Upper lobe of right lung (tissue), 1 donor: Measurements from ENCODE around the gene SIVA1. TPM values are rescaled to one million over a fixed set of nuclear protein-coding genes. Genes with fewer than 3 reads are reported as not detected.

Experiments
- ATAC-seq: fragments of 200-7000 bp; cut with Tn5 transposase; one replicate; pipeline ENCODE4 v1.9.1; 2020; ENCODE audit warnings: mild to moderate bottlenecking, moderate library complexity
- DNase-seq: peaks from one replicate; pipeline ENCODE4 v3.0.0-alpha.2; 2020
- H3K27ac ChIP-seq: fragments of 200-600 bp; one replicate; pipeline ENCODE4 v1.8.0; 2022
- H3K27me3 ChIP-seq: fragments of 200-600 bp; one replicate; pipeline ENCODE4 v1.8.0; 2022; ENCODE audit warnings: mild to moderate bottlenecking
- H3K36me3 ChIP-seq: fragments of 200-600 bp; one replicate; pipeline ENCODE4 v1.8.0; 2022
- H3K4me1 ChIP-seq: fragments of 200-600 bp; one replicate; pipeline ENCODE4 v1.8.0; 2022
- H3K4me3 ChIP-seq: fragments of 200-600 bp; one replicate; pipeline ENCODE4 v1.8.0; 2022; ENCODE audit warnings: mild to moderate bottlenecking
- H3K9me3 ChIP-seq: fragments of 200-600 bp; one replicate; pipeline ENCODE4 v1.8.0; 2022
- CTCF ChIP-seq: fragments of 200-600 bp; IDR thresholded peaks from one replicate; pipeline ENCODE4 v1.8.0; 2022; ENCODE audit warnings: antibody characterized with exemption
- intact Hi-C: fragments of 100-400 bp; cut with DNase I; formaldehyde crosslinking; loops from one replicate; pipeline ENCODE4 v1.11.0; 2022
- total RNA-seq: library from RNA; stranded (reverse); fragmentation: NEBNext Ultra II Directional; extraction: Animal tissue kit (Norgen Biotek cat#: 25700); gene quantifications from one replicate; pipeline ENCODE4 v1.2.1, GENCODE V29; 2021
- donor health status: DM: no; HTN: yes; CAD: no; lungs with severe emphysema.

SIVA1 gene
- total RNA-seq, 1 donor from 2014 or later: 66.1 TPM

GRCh38 chr14:104775073-104775489 lies 22.1 kb downstream of the SIVA1 start:
- H3K4me1 ChIP-seq: no peaks in the 10 kb centered on the region
- H3K27me3 ChIP-seq: no peaks in the 10 kb centered on the region
- no peak overlapping the region for H3K4me3 ChIP-seq
- DNase-seq (no peak), ATAC-seq (no peak)
- H3K36me3 ChIP-seq: peaks cover 65% of the 10 kb centered on the region
- intact Hi-C loops: no loop called here
- TF ChIP-seq CTCF: no peak
- no peak overlapping the region for H3K27ac ChIP-seq
- H3K9me3 ChIP-seq: no peaks in the 10 kb centered on the region

GRCh38 chr14:104776481-104776880 lies 23.5 kb downstream of the SIVA1 start:
- DNase-seq (no peak), ATAC-seq (no peak)
- H3K9me3 ChIP-seq: no peaks in the 10 kb centered on the region
- no peak overlapping the region for H3K27ac ChIP-seq
- no peak for TF ChIP-seq CTCF
- intact Hi-C loops: no loop called here
- H3K36me3 ChIP-seq: peaks cover 63% of the 10 kb centered on the region
- H3K4me1 ChIP-seq: no peaks in the 10 kb centered on the region
- no peaks in the 10 kb centered on the region for H3K27me3 ChIP-seq
- H3K4me3 ChIP-seq: no peak overlapping the region

GRCh38 chr14:104776961-104777807 lies 24.2 kb downstream of the SIVA1 start:
- no peak for TF ChIP-seq CTCF
- Histone ChIP-seq H3K4me1 (no peaks in the 10 kb centered on the region), H3K9me3 (no peaks in the 10 kb centered on the region), H3K4me3 (no peak overlapping the region), H3K36me3 (peaks cover 56% of the 10 kb centered on the region), H3K27ac (no peak overlapping the region), H3K27me3 (no peaks in the 10 kb centered on the region)
- ATAC-seq (no peak), DNase-seq (no peak)
- intact Hi-C loops: no loop called here

DNA sequence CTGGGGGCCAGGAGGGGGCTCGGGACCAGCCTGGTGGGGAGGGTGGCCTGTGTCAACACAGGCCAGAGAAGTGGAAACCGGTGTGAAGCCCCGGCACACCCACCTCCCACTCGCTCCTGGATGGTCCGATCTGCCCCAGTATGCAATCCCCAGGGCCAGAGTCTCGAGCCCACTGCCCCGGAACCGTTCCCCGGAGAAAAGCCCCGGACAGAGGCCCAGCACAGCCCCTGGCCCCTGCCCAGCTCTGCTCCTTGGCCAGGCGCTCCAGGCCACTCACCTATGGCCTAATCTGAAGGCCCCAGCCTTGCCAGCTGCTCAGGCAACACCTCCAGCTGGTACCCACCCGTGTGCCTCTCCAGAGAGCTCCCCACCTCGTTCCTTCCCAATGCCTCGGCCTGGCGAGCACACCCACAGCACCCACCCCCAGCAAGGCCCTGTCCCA lies 24.9 kb downstream of the SIVA1 start:
- no peak overlapping the region for H3K27ac ChIP-seq
- H3K4me3 ChIP-seq: no peak overlapping the region
- ATAC-seq (no peak), DNase-seq (no peak)
- no peaks in the 10 kb centered on the region for H3K27me3 ChIP-seq
- H3K36me3 ChIP-seq: peaks cover 52% of the 10 kb centered on the region
- intact Hi-C loops: no loop called here
- H3K4me1 ChIP-seq: no peaks in the 10 kb centered on the region
- no peaks in the 10 kb centered on the region for H3K9me3 ChIP-seq
- no peak for TF ChIP-seq CTCF

DNA sequence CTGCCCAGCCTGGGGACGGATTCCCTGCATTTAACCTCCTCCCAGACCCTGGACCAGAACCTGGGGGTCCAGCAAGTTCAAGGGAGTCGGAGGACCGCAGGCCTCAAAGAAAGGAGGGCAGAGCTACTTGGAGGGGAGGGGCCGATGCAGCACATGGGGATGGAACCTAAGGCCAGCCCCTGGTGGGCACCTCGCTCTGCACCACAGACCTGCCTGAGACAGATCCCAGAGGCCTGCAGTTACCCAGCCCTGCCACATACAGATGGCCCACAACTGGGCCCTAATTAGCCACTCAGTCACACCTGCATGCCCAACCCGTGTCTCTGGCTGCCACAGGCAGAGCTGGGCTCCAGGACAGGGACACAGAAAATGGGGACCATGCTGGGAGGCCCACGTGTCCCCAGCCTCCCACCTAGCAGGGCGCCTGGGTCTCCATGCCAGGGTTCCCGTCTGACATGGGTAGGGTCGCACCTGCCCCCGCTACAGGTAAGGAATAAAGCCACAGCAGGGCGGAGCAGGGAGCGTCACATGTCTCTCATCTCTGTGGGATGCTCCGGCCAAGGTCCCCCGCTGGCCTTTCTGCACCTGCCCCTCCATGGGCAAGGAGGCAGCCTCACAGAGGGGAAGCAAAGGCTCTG lies 25.9 kb downstream of the SIVA1 start:
- intact Hi-C loops: no loop called here
- peaks cover 45% of the 10 kb centered on the region for H3K36me3 ChIP-seq
- no peak for ATAC-seq
- H3K27ac ChIP-seq: no peak overlapping the region
- H3K4me3 ChIP-seq: no peak overlapping the region
- no peak for TF ChIP-seq CTCF
- H3K9me3 ChIP-seq: no peaks in the 10 kb centered on the region
- no peak for DNase-seq
- H3K27me3 ChIP-seq: no peaks in the 10 kb centered on the region
- no peaks in the 10 kb centered on the region for H3K4me1 ChIP-seq
